Middle frontal gyrus (tissue), 1 donor: ENCODE measurements around the gene ETV4.

Source experiments
- DNase-seq: peaks from one replicate; pipeline ENCODE4 v3.0.0-alpha.2; 2015; ENCODE audit warnings: low spot score; ENCODE audit errors: extremely low spot score

The ETV4 gene

GRCh38 chr17:43545383-43545632 lies 832 bp downstream of the ETV4 start:
- DNase-seq: no peak

GRCh38 chr17:43543771-43544575 lies 2.2 kb downstream of the ETV4 start:
- DNase-seq: no peak

GRCh38 chr17:43543300-43543699 lies 2.8 kb downstream of the ETV4 start:
- no peak for DNase-seq

- DNase-seq: no peak
These were observed 3.3 kb downstream of the ETV4 start for GRCh38 chr17:43542859-43543258.

GRCh38 chr17:43540821-43541674 lies 5.1 kb downstream of the ETV4 start:
- no peak for DNase-seq

- no peak for DNase-seq
These were observed 9.7 kb downstream of the ETV4 start for GRCh38 chr17:43536236-43536992.

- DNase-seq: no peak
These were observed 11.2 kb downstream of the ETV4 start for GRCh38 chr17:43534909-43535308.

- DNase-seq: no peak
These were observed 12.4 kb downstream of the ETV4 start for GRCh38 chr17:43533699-43534098.

GRCh38 chr17:43532581-43532980 lies 13.6 kb downstream of the ETV4 start:
- no peak for DNase-seq

GRCh38 chr17:43531955-43532354 lies 14.2 kb downstream of the ETV4 start:
- DNase-seq: no peak

GRCh38 chr17:43531082-43531378 lies 15.1 kb downstream of the ETV4 start:
- DNase-seq: no peak

GRCh38 chr17:43530288-43531081 lies 15.7 kb downstream of the ETV4 start:
- DNase-seq: no peak

GRCh38 chr17:43529947-43530287 lies 16.2 kb downstream of the ETV4 start:
- DNase-seq: no peak

GRCh38 chr17:43528988-43529814 lies 16.9 kb downstream of the ETV4 start:
- DNase-seq: no peak

GRCh38 chr17:43528319-43528987 lies 17.7 kb downstream of the ETV4 start:
- no peak for DNase-seq

- DNase-seq: no peak
These were observed 19.1 kb downstream of the ETV4 start for GRCh38 chr17:43526886-43527648.

GRCh38 chr17:43524945-43525575 lies 21.1 kb downstream of the ETV4 start:
- DNase-seq: no peak

- no peak for DNase-seq
These were observed 24.8 kb downstream of the ETV4 start for GRCh38 chr17:43521389-43521788.
